NCI-H748 treated with DMSO at 0.1 percent for 48 hours (cell line): ENCODE measurements around the gene TMEM167A.
"Not testable (repeated sequence)": the region's sequence is repeated elsewhere in the genome, so short reads cannot be mapped to it uniquely, and the experiment has no call there.

Source experiments
- DNase-seq: peaks from one replicate; lab custom pipeline; 2025; lab: John Stamatoyannopoulos, UW

The TMEM167A gene

DNA sequence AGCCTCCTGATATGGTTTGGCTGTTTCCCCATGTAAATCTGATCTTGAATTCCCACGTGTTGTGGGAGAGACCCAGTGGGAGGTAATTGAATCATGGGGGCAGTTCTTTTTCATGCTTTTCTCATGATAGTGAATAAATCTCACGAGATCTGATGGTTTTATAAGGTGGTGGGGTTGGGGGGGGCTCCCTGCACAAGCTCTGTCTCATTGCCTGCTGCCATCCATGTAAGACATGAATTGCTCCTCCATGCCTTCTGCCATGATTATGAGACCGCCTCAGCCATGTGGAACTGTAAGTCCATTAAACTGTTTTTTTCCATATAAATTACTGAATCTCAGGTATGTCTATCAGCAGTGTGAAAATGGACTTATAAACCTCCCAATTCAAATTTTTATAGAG lies 13.0 kb upstream of the TMEM167A start:
- no peak for DNase-seq

DNA sequence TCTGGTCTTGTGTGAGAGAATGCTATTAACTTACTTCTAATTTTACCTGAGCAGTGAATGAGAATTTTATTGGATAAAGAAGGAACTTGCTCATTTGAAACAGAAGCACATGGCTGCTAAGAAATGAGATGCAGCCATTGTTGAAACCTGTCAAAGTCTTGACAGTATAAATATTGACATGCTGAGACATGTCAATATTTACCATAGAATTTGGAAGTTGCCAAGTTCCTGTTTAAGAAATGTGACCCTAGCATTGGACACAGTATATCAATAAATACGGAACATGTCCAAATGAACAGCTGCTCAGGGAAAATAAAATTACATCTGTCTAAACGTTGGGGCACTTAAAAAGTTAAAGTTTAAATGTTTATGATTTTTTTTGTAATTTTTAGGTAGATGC lies 7.9 kb upstream of the TMEM167A start:
- no peak for DNase-seq

DNA sequence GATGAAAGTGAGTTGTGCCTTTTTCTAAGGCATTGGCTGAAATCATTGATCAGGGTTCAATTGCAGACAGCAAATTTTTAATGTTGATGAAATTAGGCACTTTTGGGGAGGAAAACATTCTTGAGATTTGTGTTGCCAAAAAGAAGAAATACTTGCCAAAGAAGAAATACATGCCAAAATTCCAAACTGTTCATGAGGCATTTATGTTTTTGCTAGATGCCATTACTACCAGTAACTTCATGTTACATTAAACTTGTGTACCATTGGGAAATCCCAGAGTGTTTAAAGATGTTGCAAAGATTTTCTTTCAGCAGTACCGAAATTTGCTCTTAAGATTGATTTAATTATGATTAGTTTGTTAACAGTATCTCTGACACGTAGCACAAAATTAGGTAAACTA lies 7.1 kb upstream of the TMEM167A start:
- DNase-seq, result no peak

DNA sequence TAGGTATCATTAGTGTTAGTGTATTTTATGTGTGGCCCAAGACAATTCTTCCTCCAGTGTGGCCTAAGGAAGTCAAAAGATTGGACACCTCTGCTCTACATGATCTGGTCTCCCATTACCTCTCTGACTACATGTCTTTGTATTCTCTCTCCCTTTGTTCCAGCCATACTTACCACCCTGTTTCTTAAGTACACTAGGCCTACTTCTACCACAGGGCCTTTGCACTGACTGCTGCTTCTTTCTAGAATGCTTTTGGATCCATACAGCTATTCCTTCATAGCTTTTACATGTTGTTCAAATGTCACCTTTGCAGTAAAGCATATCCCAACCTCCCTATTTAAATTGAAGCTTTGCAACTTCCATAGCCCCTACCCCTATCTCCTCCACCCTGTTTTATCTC lies 5.6 kb upstream of the TMEM167A start:
- no peak for DNase-seq

DNA sequence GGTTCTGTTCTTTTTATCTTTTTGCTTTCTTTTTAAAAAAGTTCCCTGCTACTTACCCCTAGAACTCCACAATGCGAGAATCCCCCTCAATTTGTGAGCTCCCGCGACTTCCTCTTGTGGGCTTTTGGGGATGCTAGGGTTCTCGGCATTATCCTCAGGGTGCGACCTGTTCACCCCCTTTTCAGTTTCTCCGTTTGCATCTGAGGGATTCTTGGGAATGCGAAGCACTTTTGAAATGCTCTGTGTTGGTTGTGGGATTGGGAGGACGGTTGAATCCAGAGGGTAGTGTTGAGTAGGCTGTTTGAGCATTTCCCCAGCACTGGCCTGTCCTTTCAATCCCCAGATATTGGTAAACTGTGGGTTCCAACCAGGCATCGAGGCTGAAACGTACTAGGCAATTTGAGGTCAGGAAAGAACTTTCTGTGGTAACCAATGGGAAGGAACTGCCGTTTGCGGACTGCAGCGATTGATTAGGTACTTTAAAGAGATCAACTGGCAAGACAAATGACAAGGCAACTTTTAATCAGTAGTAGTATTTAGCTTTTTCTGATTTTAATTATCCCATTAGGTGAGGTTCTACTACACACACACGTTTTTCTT lies 568 bp upstream of the TMEM167A start:
- no peak for DNase-seq

DNA sequence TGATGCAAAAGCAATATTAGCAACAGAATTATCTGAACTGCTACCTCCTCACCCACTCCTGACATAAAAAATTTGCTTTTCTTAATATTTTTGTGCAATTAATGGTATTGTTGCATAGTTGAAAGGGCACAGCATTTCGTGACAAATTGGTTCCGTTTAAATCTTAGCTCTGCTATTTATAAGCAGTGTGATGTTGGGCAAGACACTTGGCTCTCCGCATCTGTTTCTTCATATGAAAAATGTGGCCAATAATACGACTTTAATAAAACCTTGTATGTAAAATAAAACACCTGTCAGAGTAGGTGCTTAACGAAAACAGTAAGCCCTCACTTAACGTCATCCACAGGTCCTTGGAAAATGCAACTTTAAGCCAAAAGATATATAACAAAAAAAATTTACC lies 4.2 kb downstream of the TMEM167A start:
- no peak for DNase-seq

DNA sequence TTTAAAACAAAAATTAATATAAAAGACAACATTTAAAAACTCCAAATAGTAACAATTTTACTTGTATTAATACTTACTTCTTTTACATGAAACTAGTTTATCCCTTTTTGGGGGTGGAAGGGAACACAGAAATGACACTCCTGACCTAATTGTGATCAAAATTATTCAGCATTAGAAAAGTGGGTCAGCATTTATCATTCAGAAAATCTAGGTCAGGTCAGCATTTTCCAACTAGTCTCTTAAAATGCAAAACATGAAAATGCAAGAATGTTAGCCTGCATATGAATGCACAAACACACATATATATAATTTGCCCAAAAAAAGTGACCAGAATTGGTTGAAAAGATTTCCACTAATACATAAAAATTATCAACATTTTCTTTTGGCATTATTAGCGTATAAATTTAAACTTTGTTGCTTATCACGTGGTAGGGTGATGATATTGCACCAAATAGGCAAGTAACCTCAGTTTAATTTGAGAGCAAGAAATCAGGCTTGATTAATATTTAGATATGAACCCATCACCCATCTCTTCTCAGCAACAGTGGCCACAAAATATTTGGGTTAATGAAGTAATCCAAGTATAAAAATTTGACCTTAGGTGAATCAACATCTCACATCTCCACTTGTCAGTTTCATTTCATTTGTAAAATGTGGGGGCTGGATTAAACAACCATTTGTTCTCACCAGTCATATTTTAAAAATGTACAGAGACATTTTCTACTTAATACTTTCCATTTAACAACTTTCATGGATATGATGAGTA lies 5.7 kb downstream of the TMEM167A start:
- DNase-seq, result no peak

DNA sequence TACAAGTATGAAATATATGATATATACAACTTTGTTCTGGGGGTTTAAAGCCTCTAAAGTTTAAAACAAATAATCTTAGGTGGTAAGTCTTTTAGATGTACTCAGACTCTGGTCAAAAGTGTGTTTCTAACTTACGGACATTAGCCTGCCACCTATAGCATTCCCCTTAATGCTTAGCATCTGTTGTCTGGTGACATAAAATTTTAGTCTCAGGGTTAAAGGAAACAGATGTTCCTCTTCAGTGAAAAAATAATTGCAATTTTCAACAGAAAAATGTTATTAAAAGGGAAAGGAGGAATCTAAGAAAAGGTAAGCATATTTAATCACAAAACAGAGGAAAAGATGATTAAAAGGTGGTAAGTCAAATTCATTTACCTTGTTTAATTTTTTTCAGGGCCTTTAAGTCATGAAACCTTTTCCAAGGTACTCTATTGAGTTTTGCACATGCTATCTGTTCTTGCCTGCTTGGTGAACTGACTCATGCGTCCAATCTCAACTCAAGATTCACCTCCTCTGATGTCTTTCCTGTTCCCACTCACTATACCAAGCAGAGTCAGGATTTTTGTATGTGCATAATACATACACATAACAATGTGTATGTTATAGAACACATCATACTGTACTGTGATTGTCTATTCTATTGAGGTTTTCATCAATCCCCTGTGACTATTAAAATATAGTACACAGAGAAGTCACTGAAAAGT lies 7.9 kb downstream of the TMEM167A start:
- no peak for DNase-seq

DNA sequence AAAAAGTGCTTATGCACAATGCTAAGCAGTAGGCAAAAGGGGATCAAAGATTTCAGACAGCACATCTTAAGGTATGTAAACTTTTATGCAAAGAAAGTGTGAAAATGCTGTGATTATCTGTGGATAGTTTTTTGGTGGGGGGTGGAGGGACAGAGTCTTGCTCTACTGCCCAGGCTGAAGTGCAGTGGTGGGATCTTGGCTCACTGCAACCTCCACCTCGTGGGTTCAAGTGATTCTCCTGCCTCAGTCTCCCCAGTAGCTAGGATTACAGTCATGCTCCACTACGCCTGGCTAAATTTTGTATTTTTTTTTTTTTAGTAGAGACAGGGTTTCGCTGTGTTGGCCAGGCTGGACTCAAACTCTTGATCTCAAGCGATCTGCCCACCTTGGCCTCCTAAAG lies 9.8 kb downstream of the TMEM167A start:
- DNase-seq, result not testable (repeated sequence)

DNA sequence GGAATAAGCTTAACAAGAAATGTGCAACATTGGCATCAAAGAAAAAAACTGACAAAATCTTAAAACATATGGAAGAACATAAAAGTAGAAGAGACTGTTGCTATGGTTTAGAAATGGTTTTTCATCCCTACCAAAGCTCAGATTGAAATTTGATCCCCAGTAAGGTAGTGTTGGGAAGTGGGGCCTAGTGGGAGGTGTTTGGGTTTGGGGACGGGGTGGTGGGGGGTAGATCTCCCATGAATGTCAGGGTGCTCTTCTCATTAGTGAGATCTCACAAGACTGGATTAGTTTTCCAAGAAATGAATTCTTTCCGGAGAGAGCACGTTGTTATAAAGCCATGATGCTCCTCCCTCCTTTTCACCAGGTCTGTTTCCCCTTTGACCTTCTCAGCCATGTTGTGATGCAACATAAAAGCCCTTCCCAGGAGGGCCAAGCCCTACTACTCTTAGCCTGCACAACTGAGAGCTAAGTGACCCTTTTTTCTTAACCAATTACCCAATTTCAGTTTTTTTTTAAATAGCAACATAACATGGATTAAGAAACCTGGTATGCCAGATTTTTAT lies 10.6 kb downstream of the TMEM167A start:
- no peak for DNase-seq

DNA sequence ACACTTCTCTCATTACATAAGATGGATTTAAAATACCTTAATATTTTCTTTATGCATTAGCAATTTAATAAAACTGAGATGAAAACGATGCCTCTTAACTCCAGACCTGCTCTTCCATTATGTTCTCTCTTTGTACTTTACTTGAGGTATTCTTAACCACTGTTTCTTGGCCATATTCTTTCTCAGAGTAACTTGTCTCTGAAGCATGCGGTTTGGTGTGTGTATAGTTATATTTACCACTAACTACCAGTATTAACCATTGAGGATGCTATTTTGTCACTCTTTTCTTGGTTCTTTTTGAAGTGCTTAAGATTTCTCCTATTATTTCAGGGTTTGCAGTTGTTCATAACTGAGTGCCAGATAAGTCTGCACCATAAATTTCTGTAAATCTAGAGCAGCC lies 17.9 kb downstream of the TMEM167A start:
- DNase-seq, result no peak

DNA sequence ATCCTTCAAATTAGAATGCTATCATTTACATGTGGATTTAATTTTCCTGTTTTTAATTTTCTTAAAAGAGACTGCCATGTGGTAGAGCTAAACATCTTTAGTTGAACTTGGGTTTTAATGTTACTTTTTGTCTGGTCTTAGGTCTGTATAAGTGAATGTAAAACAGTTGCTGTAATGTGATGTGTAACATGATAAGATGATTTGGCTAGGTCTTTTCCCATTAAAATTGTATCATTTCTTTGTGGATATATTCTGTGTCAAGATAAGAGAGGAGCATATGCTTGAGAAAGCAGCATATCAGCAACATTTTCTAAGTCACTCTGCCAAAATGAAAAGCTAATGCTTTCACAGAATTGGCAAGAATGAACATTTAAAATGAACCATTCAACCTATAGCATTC lies 18.5 kb downstream of the TMEM167A start:
- DNase-seq, result no peak

DNA sequence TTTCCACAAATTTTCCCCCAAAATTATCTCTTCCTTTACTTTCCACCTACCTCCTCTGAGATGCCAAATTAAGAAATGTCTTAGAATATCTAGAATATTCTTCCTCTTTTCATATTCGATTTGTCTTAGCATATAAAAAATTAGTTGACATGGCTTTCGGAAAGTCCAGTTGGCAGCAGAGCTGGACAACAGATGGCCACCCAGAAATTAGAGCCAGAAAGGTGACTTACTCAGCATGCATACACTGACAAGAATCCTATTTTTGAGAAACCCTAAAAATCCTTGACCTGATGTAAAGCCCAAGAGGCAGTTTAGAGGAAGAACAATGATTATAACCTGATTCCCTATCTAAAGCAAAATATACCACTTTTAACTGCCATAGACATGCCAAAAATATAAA lies 22.0 kb downstream of the TMEM167A start:
- DNase-seq, result no peak

DNA sequence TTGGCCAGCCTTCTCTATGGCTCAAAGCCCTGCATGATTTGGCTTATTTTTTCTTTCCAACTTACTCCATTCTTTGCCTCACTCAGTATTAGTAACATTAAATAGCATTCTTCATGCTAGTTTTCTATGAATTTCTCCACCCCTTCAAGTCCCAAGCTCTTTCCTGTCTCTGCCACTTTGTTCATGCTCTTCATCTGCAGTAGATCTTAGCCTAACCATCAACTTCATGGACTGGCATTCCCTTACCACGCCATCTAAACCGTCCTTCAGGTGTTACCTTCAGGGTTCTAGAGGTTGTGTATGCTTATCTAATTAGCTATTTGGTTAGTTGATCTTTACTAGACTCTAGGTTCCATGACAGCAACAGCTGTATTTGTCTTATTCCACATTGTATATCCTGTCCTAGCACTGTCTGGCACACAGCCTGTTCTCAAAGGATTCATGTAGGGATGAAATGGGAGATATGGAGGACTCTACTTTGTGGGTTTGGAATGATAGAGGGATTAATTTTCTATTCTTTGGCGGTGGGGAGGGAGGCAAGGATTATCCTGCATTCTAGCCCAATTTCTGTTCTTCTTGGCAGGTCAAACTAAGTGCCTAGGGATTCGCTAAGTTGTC lies 26.4 kb downstream of the TMEM167A start:
- DNase-seq, result no peak

DNA sequence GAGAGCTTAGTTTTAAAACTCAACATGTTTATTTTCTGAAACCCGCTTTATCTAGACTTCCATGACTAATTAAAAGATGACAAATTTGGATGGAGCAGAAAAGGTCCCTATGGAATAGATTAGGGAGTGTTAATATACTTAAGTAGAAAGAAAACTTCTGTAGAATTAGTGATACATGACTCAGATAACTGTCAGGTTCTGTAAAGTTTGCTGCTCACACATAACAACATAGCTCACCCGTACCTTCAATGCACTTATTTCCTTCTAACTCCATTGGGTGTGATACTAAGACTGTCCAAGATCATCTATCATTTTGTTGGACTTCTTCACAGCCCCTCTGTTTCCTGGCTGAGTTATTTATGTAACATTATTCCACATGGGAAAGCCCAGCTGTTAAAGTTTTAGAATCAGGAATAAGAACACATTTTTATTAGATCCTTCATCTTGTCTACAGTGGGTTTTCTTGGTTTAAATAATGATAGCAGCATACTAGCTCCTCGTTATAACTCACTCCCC lies 27.8 kb downstream of the TMEM167A start:
- no peak for DNase-seq

DNA sequence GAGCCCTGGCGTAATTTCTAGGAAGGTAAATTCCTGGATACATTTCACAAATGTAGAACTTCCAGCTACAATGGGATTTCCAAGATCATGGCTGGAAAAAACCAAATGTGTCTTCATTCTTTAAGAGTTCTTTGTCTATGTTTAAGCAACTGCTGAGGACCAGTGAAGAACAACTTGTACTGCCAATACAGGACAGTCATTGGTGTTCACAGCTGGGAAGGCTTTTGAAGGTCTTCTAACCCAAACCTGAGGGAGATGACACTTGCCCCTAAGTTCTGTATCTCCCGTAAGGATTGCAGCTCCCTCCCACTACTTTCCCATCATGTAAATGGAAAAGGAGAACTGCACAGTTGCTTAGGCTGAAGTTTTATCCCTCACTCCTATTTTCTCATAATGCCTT lies 28.4 kb downstream of the TMEM167A start:
- no peak for DNase-seq

DNA sequence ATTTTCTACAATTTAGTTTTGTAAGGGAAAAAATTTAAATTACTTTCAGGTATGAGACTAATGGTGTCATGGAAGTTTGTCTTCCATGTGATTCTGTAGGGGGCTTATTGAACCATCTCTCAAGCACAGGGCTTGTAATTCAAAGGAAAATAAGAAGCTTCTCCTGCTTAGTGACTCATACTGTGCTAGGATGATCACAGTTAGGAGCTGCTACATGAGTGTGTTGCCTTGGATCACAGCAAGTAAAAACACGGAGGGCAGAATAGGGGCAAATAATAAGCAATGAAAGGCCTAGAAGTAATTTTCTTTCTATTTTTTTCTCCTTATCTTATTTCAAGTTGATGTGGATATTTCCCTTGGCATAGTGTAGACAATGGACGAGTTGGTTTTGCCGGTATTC lies 28.9 kb downstream of the TMEM167A start:
- no peak for DNase-seq

DNA sequence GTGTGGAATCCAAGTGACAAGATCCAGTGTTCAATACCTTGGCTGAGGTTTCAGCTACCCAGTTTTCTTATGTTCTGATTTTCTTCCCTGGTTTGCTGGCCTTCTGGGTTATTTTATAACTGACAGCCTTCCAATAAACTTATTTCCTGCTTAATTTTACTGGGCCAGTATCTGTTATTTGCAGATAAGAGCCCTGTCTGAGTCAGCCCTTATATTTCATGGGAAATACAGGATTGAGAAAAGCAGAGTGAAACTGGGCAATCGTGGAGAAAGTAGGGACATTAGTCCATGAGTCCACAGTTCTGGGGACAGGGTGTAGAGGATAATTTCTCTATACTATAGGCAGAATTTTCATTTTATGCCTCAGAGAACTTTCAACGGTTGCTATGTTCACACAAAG lies 32.3 kb downstream of the TMEM167A start:
- no peak for DNase-seq

DNA sequence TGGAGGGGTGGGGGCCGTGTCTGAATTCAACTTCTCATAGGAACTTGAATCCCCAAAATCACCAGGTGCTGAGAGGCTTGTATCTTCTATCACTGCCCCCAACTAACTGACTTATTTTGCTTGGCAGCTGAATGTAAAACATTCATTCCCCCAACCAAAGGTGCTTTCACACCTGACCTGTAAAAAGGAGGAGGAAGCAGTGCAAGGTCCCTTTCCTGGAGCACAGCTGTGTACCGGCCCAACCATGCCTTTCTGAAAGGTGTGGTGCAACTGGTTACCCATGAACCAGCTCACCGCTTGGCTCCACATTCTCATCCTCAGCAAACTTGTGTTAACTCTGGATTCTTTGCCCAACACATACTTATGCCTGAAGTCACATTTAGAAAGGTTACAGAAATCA lies 34.7 kb downstream of the TMEM167A start:
- DNase-seq, result no peak

DNA sequence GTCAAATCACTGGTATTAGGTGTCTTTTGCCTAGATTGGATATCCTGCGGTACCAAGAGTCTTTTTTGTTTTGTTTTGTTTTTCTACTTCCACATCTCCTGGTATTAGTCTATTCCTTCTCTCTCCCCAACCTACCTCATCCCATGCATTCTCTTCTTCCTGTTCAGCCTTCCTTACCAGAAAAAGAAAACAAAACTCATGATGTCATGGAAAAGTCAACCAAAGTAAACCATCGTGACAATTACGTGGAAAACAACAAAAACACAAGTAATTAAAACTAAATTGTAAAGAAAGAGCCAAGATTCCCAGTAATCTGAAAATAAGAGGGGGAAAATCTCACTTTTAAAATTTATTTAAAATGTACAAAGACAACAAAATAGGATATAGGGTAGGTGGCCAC lies 38.3 kb downstream of the TMEM167A start:
- no peak for DNase-seq

DNA sequence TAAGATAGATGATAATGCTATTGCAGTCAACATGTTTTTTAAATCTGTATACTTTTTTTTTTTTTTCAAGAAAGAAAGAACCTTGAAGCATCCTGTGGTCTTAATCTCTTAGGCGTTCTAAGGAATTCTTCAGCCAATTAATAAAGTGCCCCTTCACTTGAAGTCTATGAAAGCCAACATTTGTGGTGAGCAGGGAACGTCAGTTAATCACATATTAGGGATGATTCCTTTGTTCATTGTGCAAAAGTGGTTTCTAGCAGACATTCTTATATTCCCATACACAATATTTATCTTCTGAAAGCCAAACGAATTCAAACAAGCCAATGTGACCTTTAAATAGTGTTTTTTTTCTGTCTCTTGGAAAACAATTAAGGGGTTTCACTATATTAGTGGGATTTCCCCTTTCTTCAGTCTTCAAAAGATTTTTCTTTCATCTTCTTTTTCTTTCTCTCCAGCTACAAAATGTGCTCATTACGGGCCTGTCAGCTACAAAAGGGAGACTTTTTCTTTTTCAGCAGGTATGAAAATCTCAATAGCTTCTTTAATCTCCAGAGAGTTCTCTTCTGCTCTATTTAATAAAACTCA lies 40.1 kb downstream of the TMEM167A start:
- DNase-seq, result no peak
